Tibial nerve (tissue), 4 donors: ENCODE data around the gene RAB34.

Source experiments
- EP300 ChIP-seq, 2 donors: sonication (generic); formaldehyde crosslinking; IDR thresholded peaks; one replicate each; pipeline ENCODE4 v1.6.1; 2017; ENCODE audit warnings: antibody characterized with exemption in 2 of 2, mild to moderate bottlenecking in 1 of 2
- POLR2A ChIP-seq, 2 donors: fragments of 450-650 bp; IDR thresholded peaks; one replicate each; pipeline ENCODE4 v1.6.1; 2017; ENCODE audit warnings: antibody characterized with exemption in 2 of 2, mild to moderate bottlenecking in 2 of 2, moderate library complexity in 2 of 2
- TF ChIP-seq, protein P1 (sequence below), 5 experiments: fragments of 200-600 bp in 3 of 5; fragments of 450-650 bp in 2 of 5; sonication (generic) in 3 of 5; IDR thresholded peaks; one replicate each; pipeline ENCODE4 v1.5.1; 2016 to 2019; ENCODE audit warnings: antibody characterized with exemption in 5 of 5, mild to moderate bottlenecking in 3 of 5, moderate library complexity in 2 of 5

DNA sequence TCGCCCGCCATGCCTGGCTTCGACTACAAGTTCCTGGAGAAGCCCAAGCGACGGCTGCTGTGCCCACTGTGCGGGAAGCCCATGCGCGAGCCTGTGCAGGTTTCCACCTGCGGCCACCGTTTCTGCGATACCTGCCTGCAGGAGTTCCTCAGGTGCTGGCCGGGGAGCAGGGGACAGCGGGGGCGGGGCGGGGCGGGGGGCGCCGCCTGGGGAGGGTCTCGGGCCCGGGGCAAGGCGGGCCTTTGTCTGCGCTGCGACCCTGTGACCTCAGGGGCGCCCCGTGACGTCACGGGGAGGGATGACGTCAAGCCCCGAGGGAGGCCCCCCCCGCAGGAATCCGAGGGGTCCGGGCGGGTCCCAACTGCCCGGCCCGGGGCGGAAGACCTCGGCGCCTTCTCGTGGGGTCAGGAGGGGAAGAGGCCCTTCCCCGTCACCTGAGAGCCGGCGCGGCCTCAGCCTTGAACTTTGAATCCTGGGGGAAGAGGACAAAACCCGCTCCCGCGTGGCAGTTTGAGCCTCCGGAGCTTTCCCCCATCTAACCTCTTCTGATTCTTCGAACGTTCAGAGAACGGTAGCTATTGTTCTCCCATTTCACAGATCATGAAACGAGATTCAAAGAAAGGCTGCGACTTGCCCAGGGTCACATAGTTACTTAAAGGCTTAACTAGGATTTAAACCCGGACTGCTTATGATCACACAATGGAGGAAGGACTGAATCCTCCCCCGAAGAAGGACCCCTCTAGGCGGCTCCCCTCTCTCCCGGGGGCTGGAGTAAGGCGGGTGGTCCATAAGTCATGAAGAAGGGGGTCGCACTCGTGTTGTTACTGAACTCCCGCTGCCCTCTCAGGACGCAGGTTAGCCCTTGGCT lies 26.7 kb upstream of the RAB34 start:
- TF ChIP-seq, protein P1, sequence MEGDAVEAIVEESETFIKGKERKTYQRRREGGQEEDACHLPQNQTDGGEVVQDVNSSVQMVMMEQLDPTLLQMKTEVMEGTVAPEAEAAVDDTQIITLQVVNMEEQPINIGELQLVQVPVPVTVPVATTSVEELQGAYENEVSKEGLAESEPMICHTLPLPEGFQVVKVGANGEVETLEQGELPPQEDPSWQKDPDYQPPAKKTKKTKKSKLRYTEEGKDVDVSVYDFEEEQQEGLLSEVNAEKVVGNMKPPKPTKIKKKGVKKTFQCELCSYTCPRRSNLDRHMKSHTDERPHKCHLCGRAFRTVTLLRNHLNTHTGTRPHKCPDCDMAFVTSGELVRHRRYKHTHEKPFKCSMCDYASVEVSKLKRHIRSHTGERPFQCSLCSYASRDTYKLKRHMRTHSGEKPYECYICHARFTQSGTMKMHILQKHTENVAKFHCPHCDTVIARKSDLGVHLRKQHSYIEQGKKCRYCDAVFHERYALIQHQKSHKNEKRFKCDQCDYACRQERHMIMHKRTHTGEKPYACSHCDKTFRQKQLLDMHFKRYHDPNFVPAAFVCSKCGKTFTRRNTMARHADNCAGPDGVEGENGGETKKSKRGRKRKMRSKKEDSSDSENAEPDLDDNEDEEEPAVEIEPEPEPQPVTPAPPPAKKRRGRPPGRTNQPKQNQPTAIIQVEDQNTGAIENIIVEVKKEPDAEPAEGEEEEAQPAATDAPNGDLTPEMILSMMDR (IDR thresholded peaks at IDR 0.05) = no peak
- TF ChIP-seq EP300 (IDR thresholded peaks at IDR 0.05) (peak in 1 of 2 donors; percentile 63), POLR2A (IDR thresholded peaks at IDR 0.05) (no peak)
